HCT116 (cell line): ENCODE data around the gene COBL. TPM values are rescaled to one million over a fixed set of nuclear protein-coding genes. Genes with fewer than 3 reads are reported as not detected.

ENCODE experiments used
- ATAC-seq: fragments of 200-7000 bp; cut with Tn5 transposase; 2 replicates; pipeline ENCODE4 v1.9.1; 2020; ENCODE audit warnings: mild to moderate bottlenecking, moderate library complexity
- BruUV-seq: library from RNA; stranded (reverse); fragments of 400-500 nt; replicated peaks from 2 replicates; lab custom pipeline; 2021; lab: Mats Ljungman, UMichigan
- CTCF ChIA-PET: fragments of 300-600 bp; sonication (Branson Sonifier 250); formaldehyde crosslinking; loops from one replicate; lab custom pipeline; 2021; ENCODE audit warnings: antibody characterized with exemption; lab: Charles Lee
- POLR2A ChIA-PET: fragments of 300-600, 350-600 bp; sonication (Branson Sonifier 250); formaldehyde crosslinking; loops from one replicate; lab custom pipeline; 2021; ENCODE audit warnings: antibody characterized with exemption; lab: Charles Lee
- RAD21 ChIA-PET, 2 experiments: fragments of 300-600 bp; sonication (Branson Sonifier 250); formaldehyde crosslinking; loops; one replicate each; lab custom pipeline; 2023; ENCODE audit warnings: low total read pairs in 2 of 2; ENCODE audit not compliant: uncharacterized antibody in 2 of 2, unreplicated experiment in 2 of 2, low non-redundant PET in 1 of 2; lab: Charles Lee
- DNase-seq: peaks from one replicate; pipeline ENCODE4 v3.0.0-alpha.2; 2010; ENCODE audit warnings: low read depth, low spot score
- H2AFZ ChIP-seq: fragments of 200-600 bp; shearing (Covaris generic), sonication (generic); 2 replicates; pipeline ENCODE4 v1.6.1; 2017; ENCODE audit warnings: low read depth, mixed run types, mixed read lengths, antibody characterized with exemption, low read length; ENCODE audit not compliant: poor library complexity, severe bottlenecking
- H3K27ac ChIP-seq: 2 replicates; pipeline ENCODE4 v1.5.1; 2012; ENCODE audit warnings: low read depth, low read length
- H3K27me3 ChIP-seq: fragments of 200-600 bp; sonication (generic); 2 replicates; pipeline ENCODE4 v1.6.1; 2016; ENCODE audit warnings: mixed run types, low read length, mixed read lengths; ENCODE audit not compliant: insufficient read depth
- H3K36me3 ChIP-seq, 2 experiments: fragments of 200-500 bp in 1 of 2; fragments of 200-600 bp in 1 of 2; sonication (Bioruptor generic) in 1 of 2; sonication (generic) in 1 of 2; 2 replicates each; pipeline versions ENCODE4 v1.5.1 to v1.6.1; 2014 to 2016; ENCODE audit warnings: low read length in 2 of 2, inconsistent platforms in 1 of 2, mixed read lengths in 1 of 2, mixed run types in 1 of 2; ENCODE audit not compliant: insufficient read depth in 2 of 2, control insufficient read depth in 1 of 2
- H3K4me1 ChIP-seq, 2 experiments: fragments of 200-600 bp in 1 of 2; sonication (generic) in 1 of 2; 2 replicates each; pipeline versions ENCODE4 v1.5.1 to v1.6.1; 2012 to 2017; ENCODE audit warnings: low read length in 2 of 2, inconsistent platforms in 1 of 2, mild to moderate bottlenecking in 1 of 2, mixed read lengths in 1 of 2, mixed run types in 1 of 2, moderate library complexity in 1 of 2; ENCODE audit not compliant: insufficient read depth in 2 of 2, control insufficient read depth in 1 of 2
- H3K4me2 ChIP-seq: fragments of 200-600 bp; sonication (generic); 2 replicates; pipeline ENCODE4 v1.6.1; 2017; ENCODE audit warnings: mixed run types, low read length, mixed read lengths
- H3K4me3 ChIP-seq, 2 experiments: fragments of 200-600 bp in 1 of 2; sonication (generic) in 1 of 2; replicated peaks in 1 of 2; 2 replicates each; pipeline ENCODE4 v1.5.1; 2011 to 2016; ENCODE audit warnings: low read length in 2 of 2, control low read depth in 1 of 2, low read depth in 1 of 2, mild to moderate bottlenecking in 1 of 2, mixed read lengths in 1 of 2, mixed run types in 1 of 2
- H3K79me2 ChIP-seq: fragments of 200-600 bp; sonication (generic); 2 replicates; pipeline ENCODE4 v1.6.1; 2017; ENCODE audit warnings: mild to moderate bottlenecking, mixed run types, low read length, moderate library complexity, mixed read lengths; ENCODE audit not compliant: insufficient read depth
- H3K9ac ChIP-seq: fragments of 200-600 bp; sonication (generic); 2 replicates; pipeline ENCODE4 v1.6.1; 2016; ENCODE audit warnings: low read length, mixed read lengths
- H3K9me2 ChIP-seq: fragments of 200-600 bp; sonication (generic), shearing (Covaris generic); 2 replicates; pipeline ENCODE4 v1.6.1; 2017; ENCODE audit warnings: mixed run types, mild to moderate bottlenecking, moderate library complexity; ENCODE audit not compliant: insufficient read depth
- H3K9me3 ChIP-seq, 2 experiments: fragments of 200-500 bp in 1 of 2; fragments of 200-600 bp in 1 of 2; sonication (Bioruptor generic) in 1 of 2; sonication (generic) in 1 of 2; 2 replicates each; pipeline ENCODE4 v1.6.1; 2014 to 2017; ENCODE audit warnings: low read length in 2 of 2, mixed read lengths in 2 of 2, inconsistent platforms in 1 of 2, low read depth in 1 of 2, mild to moderate bottlenecking in 1 of 2, mixed run types in 1 of 2, moderate library complexity in 1 of 2; ENCODE audit not compliant: control insufficient read depth in 1 of 2, insufficient read depth in 1 of 2
- H4K20me1 ChIP-seq: fragments of 200-600 bp; sonication (generic), shearing (Covaris generic); 2 replicates; pipeline ENCODE4 v1.6.1; 2017; ENCODE audit warnings: mixed run types, mild to moderate bottlenecking, moderate library complexity; ENCODE audit not compliant: insufficient read depth
- ATF3 ChIP-seq: IDR thresholded peaks from 2 replicates; pipeline ENCODE4 v1.6.1; 2012
- CEBPB ChIP-seq: IDR thresholded peaks from 2 replicates; pipeline ENCODE4 v1.6.1; 2012; ENCODE audit warnings: low read depth
- EGR1 ChIP-seq: IDR thresholded peaks from 2 replicates; pipeline ENCODE4 v1.6.1; 2012; ENCODE audit warnings: low read depth
- EZH2 ChIP-seq: fragments of 200-600 bp; sonication (generic); IDR thresholded peaks from 2 replicates; pipeline ENCODE4 v1.6.1; 2017; ENCODE audit warnings: antibody characterized with exemption, mixed run types
- FOSL1 ChIP-seq: IDR thresholded peaks from 2 replicates; pipeline ENCODE4 v1.6.1; 2012; ENCODE audit warnings: low read depth
- JUND ChIP-seq: IDR thresholded peaks from 2 replicates; pipeline ENCODE4 v1.6.1; 2012
- POLR2A ChIP-seq: IDR thresholded peaks from 2 replicates; pipeline ENCODE4 v1.7.0; 2011; ENCODE audit warnings: borderline replicate concordance; ENCODE audit not compliant: insufficient read depth, insufficient read length; ENCODE audit errors: extremely low read depth
- POLR2AphosphoS5 ChIP-seq: IDR thresholded peaks from 2 replicates; pipeline ENCODE4 v1.6.1; 2011; ENCODE audit warnings: mild to moderate bottlenecking, low read depth, low read length, moderate library complexity
- REST ChIP-seq: IDR thresholded peaks from 2 replicates; pipeline ENCODE4 v1.6.1; 2012; ENCODE audit warnings: low read depth
- SP1 ChIP-seq: IDR thresholded peaks from 2 replicates; pipeline ENCODE4 v1.6.1; 2012; ENCODE audit warnings: low read depth
- SRF ChIP-seq: IDR thresholded peaks from 2 replicates; pipeline ENCODE4 v1.6.1; 2012; ENCODE audit warnings: low read depth
- ZBTB33 ChIP-seq: IDR thresholded peaks from 2 replicates; pipeline ENCODE4 v1.6.1; 2011; ENCODE audit warnings: mild to moderate bottlenecking, low read length, moderate library complexity; ENCODE audit not compliant: insufficient replicate concordance; ENCODE audit errors: extremely low read depth
- ZFX ChIP-seq: fragments of 450-650 bp; IDR thresholded peaks from 2 replicates; pipeline ENCODE4 v1.6.1; 2017
- ZNF274 ChIP-seq: fragments of 200-500 bp; sonication (Bioruptor generic); IDR thresholded peaks from 2 replicates; pipeline ENCODE4 v1.6.1; 2014; ENCODE audit warnings: mild to moderate bottlenecking, low read depth, low read length, inconsistent platforms
- intact Hi-C: fragments of 100-400 bp; cut with micrococcal nuclease; formaldehyde crosslinking; loops from 2 replicates; pipeline ENCODE4 v1.10.0; 2022
- total RNA-seq: library from RNA; stranded (reverse); gene quantifications from one replicate; pipeline ENCODE4 v1.2.1, GENCODE V29; 2021; ENCODE audit not compliant: unreplicated experiment

COBL gene
- total RNA-seq, 1 experiment from 2014 or later: 19.3 TPM

- no peak for TF ChIP-seq JUND
- intact Hi-C loops: no loop called here
- ChIA-PET POLR2A (no interaction called here), CTCF (no interaction called here), RAD21 (no interaction called here)
- DNase-seq (no peak), ATAC-seq (no peak)
- H3K4me3 ChIP-seq: no peak overlapping the region
- no peaks in the 10 kb centered on the region for H3K9me2 ChIP-seq
- no peak overlapping the region for H3K27ac ChIP-seq
- H2AFZ ChIP-seq: no peak overlapping the region
- H3K9me3 ChIP-seq: no peaks in the 10 kb centered on the region
- H3K4me1 ChIP-seq: peaks cover 12 to 36% of the 10 kb centered on the region in 2 experiments
- H4K20me1 ChIP-seq: no peaks in the 10 kb centered on the region
- H3K4me2 ChIP-seq: 0 out of 2 replicates have a peak overlapping the region, but pooled peaks have one; percentile 62
- peaks cover 5% of the 10 kb centered on the region; the same call in 1 of the 2 replicates for H3K79me2 ChIP-seq
- no peaks in the 10 kb centered on the region for H3K36me3 ChIP-seq
- no peaks in the 10 kb centered on the region for H3K27me3 ChIP-seq
- no peak overlapping the region for H3K9ac ChIP-seq
- BruUV-seq: no TSS peak
Measured at GRCh38 chr7:51290304-51290637, 26.3 kb downstream of the COBL start.

- CTCF ChIA-PET: no interaction called here
- H3K79me2 ChIP-seq: peaks cover 5% of the 10 kb centered on the region; the same call in 1 of the 2 replicates
- TF ChIP-seq ZFX (no peak), CEBPB (no peak), POLR2A (no peak), ZBTB33 (no peak), ZNF274 (no peak), POLR2AphosphoS5 (no peak), SRF (no peak), ATF3 (no peak), REST (no peak), FOSL1 (no peak), EZH2 (no peak), EGR1 (no peak), SP1 (no peak)
Measured at GRCh38 chr7:51289623-51290303, 26.8 kb downstream of the COBL start.

More at GRCh38 chr7:51289623-51290303, 26.8 kb downstream of the COBL start:
- ATAC-seq (no peak), DNase-seq (no peak)
- Histone ChIP-seq H4K20me1 (no peaks in the 10 kb centered on the region), H3K27ac (no peak overlapping the region), H3K27me3 (no peaks in the 10 kb centered on the region), H3K9ac (no peak overlapping the region), H3K4me1 (peaks cover 12 to 36% of the 10 kb centered on the region in 2 experiments), H3K4me3 (no peak overlapping the region), H3K9me2 (no peaks in the 10 kb centered on the region), H3K9me3 (no peaks in the 10 kb centered on the region), H2AFZ (no peak overlapping the region), H3K4me2 (peak overlapping the region; percentile 62), H3K36me3 (no peaks in the 10 kb centered on the region)
- intact Hi-C loops: no loop called here
- POLR2A ChIA-PET: no interaction called here
- BruUV-seq: no TSS peak
- RAD21 ChIA-PET: no interaction called here
